SH-SY5Y (cell line): ENCODE results near the gene SVOP.

ENCODE experiments used
- GATA2 ChIP-seq: IDR thresholded peaks from 2 replicates; pipeline ENCODE4 v1.6.1; 2011; ENCODE audit warnings: mild to moderate bottlenecking, low read depth, low read length
- GATA3 ChIP-seq: IDR thresholded peaks from 2 replicates; pipeline ENCODE4 v1.6.1; 2011; ENCODE audit warnings: low read depth, mild to moderate bottlenecking, low read length, moderate library complexity

The SVOP gene

GRCh38 chr12:109047081-109047805 lies 26.4 kb upstream of the SVOP start:
- TF ChIP-seq GATA2 = no peak
- no peak for TF ChIP-seq GATA3

- TF ChIP-seq GATA3 (no peak), GATA2 (no peak)
Observed at GRCh38 chr12:109044241-109044640, 23.4 kb upstream of the SVOP start.

GRCh38 chr12:109036975-109037374 lies 16.1 kb upstream of the SVOP start:
- no peak for TF ChIP-seq GATA2
- no peak for TF ChIP-seq GATA3

GRCh38 chr12:109033239-109034196 lies 12.7 kb upstream of the SVOP start:
- no peak for TF ChIP-seq GATA3
- no peak for TF ChIP-seq GATA2

GRCh38 chr12:109029411-109029810 lies 8.5 kb upstream of the SVOP start:
- no peak for TF ChIP-seq GATA3
- TF ChIP-seq GATA2 = no peak

GRCh38 chr12:109027767-109028166 lies 6.9 kb upstream of the SVOP start:
- TF ChIP-seq GATA2 = no peak
- no peak for TF ChIP-seq GATA3

GRCh38 chr12:109020146-109020795 lies 597 bp downstream of the SVOP start:
- no peak for TF ChIP-seq GATA3
- TF ChIP-seq GATA2 = no peak

GRCh38 chr12:109018296-109018695 lies 2.6 kb downstream of the SVOP start:
- TF ChIP-seq GATA2 (no peak), GATA3 (no peak)

GRCh38 chr12:109016978-109017377 lies 3.9 kb downstream of the SVOP start:
- no peak for TF ChIP-seq GATA2
- no peak for TF ChIP-seq GATA3

- TF ChIP-seq GATA3 (no peak), GATA2 (no peak)
Observed at GRCh38 chr12:109016016-109016415, 4.9 kb downstream of the SVOP start.

- no peak for TF ChIP-seq GATA2
- TF ChIP-seq GATA3 = no peak
Observed at GRCh38 chr12:109014984-109015765, 5.7 kb downstream of the SVOP start.

GRCh38 chr12:109010259-109010658 lies 10.6 kb downstream of the SVOP start:
- TF ChIP-seq GATA2 (no peak), GATA3 (no peak)

GRCh38 chr12:109009766-109010165 lies 11.1 kb downstream of the SVOP start:
- TF ChIP-seq GATA2 = no peak
- no peak for TF ChIP-seq GATA3
